ENCODE data around the gene RBM33.

DNA sequence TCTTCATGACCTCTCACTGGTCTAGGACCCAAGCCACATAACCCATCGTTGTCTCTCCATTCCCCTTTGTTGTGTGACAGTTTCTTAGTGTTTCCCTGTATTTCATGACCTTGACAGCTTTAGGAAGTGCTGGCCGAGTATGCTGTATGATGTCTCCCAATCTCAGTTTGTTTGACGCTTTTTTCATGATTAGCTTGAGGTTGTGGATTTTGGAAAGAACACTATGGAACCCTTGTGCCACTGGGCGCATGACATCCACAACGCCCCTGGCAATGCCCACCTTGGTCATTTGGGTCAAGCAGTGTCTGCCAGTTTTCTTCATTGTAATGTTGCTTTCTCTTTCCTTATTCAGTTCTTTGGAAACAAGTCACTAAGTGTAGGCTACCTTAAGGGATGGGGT, 52.3 kb downstream of the RBM33 start:
- TF ChIP-seq FOXM1 (IDR thresholded peaks at IDR 0.05; ENCODE audit: borderline replicate concordance, low read depth): no peak
- TF ChIP-seq TEAD4 (IDR thresholded peaks at IDR 0.05): no peak
- TF ChIP-seq TAF1 (IDR thresholded peaks at IDR 0.05; ENCODE audit: low read depth): no peak
